Retinal pigment epithelial cell (primary cell): ENCODE results near the gene CCDC201.

Experiments
- DNase-seq: peaks from one replicate; pipeline ENCODE4 v3.0.0-alpha.2; 2010; ENCODE audit warnings: low read depth
- H3K4me3 ChIP-seq: 2 replicates; pipeline ENCODE4 v1.5.1; 2011; ENCODE audit warnings: mild to moderate bottlenecking, low read length, control low read depth, moderate library complexity
- TF ChIP-seq, protein P1 (sequence below): conservative IDR thresholded peaks from 2 replicates; pipeline ENCODE4 v1.5.1; 2011; ENCODE audit warnings: low read depth, low read length, control low read depth, inconsistent platforms

Gene CCDC201

DNA sequence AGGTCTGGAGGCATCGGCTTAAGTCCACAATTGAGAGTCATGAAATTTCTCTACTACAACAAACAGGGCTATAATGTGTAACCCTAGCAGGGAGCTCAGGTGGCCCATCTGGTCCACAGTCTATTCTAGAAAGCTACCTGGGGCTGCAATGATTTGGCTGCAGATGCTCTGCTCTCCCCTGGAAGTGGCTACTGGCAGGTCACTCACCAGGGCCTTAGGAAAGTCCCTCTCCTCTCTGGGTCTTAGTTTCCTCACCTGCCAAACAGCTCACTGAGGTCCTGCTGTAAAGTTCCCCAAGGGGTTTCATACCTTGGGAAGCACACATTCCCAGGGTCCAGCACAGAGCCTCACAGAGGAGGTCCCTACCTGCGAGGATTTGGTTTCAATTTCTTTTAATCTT, 45.7 kb upstream of the CCDC201 start:
- H3K4me3 ChIP-seq: no peak overlapping the region

DNA sequence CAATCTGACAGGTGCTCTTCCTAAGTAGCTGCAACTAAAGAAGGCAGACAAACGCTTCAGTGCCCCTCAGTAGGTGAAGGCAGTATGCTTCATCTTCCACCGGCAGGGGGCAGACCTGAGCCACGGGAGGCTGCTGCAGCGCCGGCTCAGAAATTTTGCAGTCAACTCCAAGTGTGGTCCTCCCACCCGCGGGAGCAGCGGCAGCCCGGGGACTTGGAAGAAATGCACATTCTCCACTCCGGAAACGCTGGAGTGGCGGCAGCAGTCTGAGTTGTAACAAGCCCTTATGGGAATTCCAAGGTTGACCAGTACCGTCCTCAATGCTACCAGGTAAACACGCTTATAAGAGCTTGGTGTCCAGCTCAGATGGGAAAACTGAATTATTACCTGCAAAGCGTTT, 44.8 kb upstream of the CCDC201 start:
- peak overlapping the region; percentile 15 for H3K4me3 ChIP-seq

More for the DNA sequence above, 45.7 kb upstream of the CCDC201 start:
- TF ChIP-seq, protein P1, sequence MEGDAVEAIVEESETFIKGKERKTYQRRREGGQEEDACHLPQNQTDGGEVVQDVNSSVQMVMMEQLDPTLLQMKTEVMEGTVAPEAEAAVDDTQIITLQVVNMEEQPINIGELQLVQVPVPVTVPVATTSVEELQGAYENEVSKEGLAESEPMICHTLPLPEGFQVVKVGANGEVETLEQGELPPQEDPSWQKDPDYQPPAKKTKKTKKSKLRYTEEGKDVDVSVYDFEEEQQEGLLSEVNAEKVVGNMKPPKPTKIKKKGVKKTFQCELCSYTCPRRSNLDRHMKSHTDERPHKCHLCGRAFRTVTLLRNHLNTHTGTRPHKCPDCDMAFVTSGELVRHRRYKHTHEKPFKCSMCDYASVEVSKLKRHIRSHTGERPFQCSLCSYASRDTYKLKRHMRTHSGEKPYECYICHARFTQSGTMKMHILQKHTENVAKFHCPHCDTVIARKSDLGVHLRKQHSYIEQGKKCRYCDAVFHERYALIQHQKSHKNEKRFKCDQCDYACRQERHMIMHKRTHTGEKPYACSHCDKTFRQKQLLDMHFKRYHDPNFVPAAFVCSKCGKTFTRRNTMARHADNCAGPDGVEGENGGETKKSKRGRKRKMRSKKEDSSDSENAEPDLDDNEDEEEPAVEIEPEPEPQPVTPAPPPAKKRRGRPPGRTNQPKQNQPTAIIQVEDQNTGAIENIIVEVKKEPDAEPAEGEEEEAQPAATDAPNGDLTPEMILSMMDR: no peak
- no peak for DNase-seq

DNA sequence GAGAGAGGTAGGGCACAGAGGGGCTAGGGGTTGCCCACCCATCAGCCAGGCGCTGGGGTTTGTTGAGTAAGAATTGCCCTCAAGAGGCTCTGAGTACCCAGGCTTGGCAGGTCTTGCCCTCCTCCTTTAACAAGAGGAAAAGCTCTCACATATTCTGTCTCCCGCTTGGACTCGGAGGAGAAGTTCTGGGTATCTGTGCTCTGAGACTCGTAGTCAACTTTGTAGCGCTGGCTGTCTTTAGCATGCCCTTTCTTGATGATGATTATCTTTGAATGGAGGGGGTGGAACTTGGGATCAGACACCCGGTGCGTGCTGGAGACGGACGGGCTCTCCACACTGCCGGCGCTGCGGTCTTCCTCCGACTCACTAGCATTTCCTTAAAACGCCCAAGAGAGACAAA, 44.2 kb upstream of the CCDC201 start:
- no peak overlapping the region for H3K4me3 ChIP-seq
- no peak for DNase-seq
- TF ChIP-seq, protein P1: no peak

More for the DNA sequence above, 44.8 kb upstream of the CCDC201 start:
- no peak for DNase-seq
- TF ChIP-seq, protein P1: peak; percentile 94

DNA sequence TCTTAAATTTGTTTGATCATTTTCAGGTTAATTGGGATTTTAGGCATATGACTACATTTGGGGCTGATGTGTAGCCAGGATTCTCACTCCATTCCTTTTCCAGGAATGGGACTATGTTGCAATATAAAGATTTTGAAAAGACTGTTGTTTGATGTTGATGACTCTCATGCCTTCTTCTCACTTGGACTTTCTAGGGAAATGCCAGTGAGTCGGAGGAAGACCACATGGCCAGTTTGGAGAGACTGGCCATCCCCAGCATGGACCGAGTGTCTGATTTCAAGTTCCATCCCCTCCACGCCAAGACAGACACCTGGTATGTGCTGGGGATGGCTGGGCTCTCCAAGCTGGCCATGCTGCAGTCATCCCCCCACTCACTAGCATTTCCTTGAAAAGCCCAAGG, 42.7 kb upstream of the CCDC201 start:
- no peak overlapping the region for H3K4me3 ChIP-seq
- no peak for DNase-seq
- TF ChIP-seq, protein P1: no peak

DNA sequence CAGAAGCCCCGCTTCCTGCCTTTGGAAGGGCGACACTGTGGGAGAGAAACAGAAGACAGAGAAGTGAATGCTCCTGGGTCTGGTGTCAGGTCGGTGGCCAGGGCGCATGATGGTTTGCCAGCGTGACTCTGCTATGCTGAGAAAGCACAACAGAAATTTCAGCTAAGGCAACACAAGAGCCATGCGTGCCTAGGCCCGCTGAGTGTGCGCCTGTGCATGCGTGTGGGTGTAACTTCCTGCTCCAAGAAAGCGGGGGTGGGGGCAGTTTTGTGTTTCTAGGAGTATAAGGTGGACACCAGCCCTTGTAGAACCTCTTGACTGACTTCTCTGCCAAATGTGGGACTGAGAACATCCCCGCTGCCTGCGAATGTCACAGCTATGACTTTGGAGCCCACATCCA, 42.0 kb upstream of the CCDC201 start:
- TF ChIP-seq, protein P1: no peak
- DNase-seq: no peak
- H3K4me3 ChIP-seq: no peak overlapping the region

DNA sequence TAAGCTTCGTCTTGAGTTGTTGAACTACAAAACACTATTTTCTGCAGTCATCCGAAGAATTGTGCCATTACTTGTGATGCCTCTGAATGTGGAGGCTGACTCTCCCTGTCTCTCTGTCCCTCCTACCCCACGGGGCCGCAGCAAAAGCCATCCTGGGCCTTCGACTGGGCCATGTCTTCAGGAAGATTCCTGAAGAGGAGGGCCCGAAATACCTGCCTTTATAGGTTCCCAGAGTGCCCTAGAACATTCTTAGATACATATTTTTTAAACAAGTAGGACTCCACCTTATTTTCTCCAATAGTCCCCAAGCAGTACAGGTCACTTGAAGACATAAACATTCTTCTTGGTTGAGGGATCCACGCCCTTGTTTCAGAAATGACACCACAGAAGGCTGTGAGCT, 40.1 kb upstream of the CCDC201 start:
- TF ChIP-seq, protein P1: no peak
- no peak for DNase-seq
- H3K4me3 ChIP-seq: no peak overlapping the region

DNA sequence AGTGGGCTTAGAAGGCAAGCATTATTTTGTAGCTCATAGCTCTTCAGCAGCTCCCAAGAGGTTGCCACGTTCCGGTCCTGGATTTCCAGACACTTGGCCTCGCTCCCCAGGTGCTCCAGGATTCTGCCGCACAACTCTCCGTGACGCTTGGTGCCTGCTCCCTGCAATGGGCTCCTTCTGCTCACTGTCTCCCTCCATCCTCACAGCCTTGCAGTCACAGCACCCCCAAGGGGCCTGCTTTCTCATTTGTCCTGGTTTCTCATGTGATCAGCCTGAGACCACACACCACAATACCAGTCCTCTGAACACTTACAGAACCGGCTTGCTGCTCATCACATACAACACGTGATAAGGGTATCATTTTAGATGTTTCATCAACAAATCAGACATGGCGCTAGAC, 38.4 kb upstream of the CCDC201 start:
- H3K4me3 ChIP-seq: no peak overlapping the region
- no peak for DNase-seq
- TF ChIP-seq, protein P1: no peak
